HG02938 (cell line): ENCODE data around the gene PDE4A.
"Not testable (repeated sequence)": the region's sequence is repeated elsewhere in the genome, so short reads cannot be mapped to it uniquely, and the experiment has no call there.

ENCODE experiments used
- ATAC-seq: cut with Tn5 transposase; IDR thresholded peaks from one replicate; pipeline ENCODE4 v1.9.1; 2021; ENCODE audit warnings: mild to moderate bottlenecking, moderate library complexity; ENCODE audit not compliant: unreplicated experiment

Gene PDE4A

DNA sequence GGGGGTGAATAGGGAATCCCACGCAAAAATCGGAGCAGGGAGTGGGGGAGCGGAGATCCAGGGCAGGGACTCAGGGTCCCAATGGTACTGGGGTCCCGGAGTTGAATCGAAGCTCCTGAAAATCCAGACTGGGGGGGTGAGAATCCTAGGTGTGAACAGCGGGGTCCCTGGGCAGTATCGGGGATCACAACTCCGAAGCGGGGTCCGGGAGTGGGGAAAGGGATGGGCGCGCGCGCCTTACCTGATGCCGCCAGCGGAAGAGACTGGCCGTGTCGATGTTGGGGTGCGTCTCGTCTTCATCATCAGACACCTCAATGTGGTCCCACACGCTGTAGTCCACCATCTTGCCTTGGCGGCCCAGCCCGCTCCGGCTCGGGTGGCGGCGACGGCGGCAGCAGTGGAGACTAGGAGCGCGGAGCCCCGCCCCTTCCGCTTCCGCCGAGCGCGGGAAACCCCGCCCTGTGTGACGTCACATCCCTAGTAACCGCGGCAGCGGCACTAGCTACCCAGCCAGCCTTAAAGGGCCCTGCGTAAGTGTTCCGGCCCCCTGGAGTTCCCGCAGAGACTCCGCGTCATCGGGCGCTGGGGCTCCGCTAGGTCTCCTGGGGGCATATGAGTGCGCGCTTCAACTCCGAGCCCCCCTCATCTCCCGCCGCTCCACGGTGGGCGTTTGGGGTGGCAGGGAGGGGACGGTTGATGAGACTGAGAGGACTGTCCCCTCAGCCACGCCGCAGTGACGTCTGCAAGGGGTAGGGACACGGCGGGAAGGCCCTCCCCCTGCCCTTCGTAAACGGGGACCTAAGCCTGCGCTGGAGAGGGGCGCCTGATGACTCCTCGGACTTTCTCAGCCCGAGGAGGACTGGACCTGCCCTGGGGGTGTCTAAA lies 17.0 kb upstream of the PDE4A start, which contains the start of gene CDC37:
CDC37 (minus strand) TSS at position 406 of the 885 bp plus-strand sequence; CDS start at position 343, 63 bp downstream.
- ATAC-seq = peak; percentile 85

DNA sequence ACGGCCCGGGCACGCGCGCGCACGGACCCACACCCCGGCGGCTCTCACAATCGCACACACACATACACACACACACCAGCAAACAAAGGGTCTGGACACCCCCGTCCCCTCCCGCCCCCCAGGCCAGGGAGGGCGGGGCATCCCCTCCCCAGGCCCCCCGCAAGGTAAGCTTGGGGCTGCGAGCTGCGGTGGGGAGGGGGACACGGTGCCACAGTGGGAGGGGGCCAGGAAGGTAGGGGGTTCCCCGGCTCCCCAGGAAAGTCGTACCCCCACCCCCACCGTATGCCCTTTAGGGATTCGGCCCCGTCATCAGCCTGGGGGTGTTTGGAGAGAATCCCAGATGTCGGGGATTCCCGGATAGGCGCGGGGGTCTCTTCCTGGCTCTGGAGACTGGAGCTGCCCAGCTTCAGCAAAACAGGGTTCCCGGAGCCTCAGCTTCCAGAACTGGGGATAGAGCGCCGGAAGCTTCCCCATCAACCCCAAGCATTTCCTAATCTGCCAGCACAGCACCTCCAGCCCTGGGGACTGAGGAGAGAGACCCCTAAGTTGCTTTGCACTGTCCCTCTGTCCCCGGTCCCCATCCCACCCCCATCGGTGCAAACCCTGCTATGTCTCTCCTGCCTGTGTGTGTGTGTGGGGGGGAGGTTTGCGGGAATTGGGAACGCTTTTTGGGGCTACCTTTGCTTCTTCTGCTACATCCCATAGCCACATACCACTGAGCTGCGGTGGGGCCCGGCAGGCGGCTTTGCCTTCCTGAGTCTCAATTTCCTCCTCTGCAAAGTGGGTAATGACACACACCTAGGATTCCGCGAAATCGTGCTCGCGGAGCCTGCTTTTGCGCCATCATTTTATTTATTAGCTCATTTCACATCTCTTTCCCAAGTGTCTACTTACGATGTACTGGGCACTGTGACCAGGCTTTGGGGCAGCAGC lies 15.2 kb upstream of the PDE4A start:
- no peak for ATAC-seq

DNA sequence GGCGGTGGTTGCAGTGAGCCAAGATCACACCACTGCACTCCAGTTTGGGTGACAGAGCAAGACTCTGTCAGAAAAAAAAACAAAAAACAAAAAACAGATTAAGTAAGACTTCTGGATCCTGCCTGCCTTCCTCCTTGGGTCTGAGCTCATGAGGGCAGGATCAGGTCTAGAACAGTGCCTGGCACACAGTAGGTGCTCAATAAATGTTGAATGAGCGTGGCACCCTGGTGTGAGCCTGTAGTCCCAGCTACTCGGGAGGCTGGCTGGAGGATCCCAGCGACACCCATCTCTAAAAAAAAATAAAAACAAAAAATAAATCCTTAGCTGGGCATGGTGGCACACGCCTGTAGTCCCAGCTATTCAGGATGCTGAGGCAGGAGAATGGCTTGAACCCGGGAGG lies 14.1 kb upstream of the PDE4A start:
- ATAC-seq = no peak

DNA sequence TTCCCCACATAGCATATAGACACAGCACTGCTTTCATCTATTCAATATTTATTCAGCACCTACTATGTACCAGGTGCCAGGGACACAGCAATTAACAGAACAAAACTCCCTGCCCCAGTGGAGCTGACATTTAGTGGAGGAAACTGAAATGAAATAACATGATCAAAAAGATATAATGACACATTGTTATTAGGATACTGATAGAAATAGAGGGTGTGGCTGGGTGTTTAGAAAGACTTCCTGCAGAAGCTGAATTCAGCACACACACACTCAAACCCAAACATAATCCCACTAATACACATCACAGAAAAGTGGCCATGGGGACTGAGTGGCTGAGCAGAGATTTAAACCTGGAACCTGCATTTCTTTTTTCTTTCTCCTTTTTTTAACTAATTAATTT lies 13.2 kb upstream of the PDE4A start:
- no peak for ATAC-seq

DNA sequence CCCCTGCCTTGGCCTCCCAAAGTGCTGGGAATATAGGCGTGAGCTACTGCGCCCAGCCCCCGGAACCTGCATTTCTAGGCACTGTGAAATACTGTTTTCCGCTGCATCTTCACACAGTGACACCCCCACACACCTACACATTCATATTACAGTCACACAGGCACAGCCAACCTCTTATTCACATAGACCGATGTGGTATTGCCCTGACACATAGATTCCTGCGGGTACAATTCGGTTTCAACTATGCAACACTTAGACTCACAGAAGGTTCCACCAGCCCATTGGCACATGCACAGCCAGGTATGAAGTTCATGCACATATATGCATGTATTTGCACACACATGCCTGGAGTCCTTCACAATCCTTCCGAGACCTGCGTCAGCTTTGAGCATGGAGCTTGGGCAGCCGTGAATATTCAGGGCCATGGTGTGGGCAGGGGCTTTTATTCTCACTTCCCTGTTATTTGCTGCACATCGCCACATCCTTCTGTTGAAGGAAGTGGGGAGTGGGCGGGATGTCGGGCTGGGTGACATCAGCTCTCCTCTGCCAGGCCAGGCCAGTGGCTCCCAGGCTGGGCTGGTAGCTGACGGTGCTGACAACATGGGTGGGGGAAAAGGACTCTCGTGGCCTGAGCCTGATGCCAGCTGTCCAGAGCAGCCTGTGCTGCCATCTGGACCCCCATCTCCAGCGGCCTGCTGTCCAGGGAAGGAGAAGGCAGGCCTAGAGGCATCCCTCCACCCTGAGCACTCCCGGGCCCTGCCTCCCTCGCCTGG lies 11.6 kb upstream of the PDE4A start:
- ATAC-seq = no peak

DNA sequence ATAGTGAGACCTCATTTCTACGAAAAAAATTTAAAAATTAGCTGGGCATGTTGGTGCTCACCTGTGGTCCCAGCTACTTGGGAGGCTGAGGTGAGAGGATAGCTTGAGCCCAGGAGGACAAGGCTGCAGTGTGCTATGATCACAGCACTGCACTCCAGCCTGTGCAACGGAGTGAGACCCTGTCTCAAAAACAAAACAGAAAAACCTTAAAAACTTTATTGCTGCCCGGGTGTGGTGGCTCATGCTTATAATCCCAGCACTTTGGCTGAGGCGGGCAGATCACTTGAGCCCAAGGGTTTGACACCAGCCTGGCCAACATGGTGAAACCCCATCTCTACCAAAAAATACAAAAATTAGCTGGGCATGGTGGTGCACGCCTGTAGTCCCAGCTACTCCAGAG lies 9.1 kb upstream of the PDE4A start:
- ATAC-seq = not testable (repeated sequence)

DNA sequence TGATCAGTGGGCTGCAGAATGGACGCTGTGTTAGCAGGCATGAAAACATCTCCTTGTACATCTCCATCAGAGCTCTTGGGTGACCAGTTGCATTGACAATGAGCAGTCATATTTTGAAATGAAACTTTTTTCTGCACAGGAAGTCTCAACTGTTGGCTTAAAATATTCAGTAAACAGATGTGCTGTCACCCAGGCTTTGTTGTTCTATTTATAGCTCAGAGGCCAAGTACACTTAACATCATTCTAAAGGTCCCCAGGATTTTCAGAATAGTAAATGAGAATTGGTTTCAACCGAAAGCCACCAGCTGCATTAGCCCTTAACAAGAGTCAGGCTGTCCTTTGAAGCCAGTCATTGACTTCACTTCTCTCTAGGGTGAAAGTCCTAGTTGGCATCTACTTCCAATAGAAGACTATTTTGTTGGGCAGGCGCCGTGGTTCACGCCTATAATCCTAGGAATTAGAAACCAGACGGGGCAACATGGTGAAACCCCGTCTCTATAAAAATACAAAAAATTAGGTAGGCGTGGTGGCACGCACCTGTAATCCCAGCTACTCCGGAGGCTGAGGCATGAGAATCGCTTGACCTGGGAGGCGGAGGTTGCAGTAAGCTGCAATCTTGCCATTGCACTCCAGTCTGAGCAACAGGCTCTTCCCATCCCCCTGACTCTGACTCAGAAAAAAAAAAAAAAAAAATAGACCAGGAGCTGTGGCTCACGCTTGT lies 7.9 kb upstream of the PDE4A start:
- ATAC-seq = peak; percentile 57

DNA sequence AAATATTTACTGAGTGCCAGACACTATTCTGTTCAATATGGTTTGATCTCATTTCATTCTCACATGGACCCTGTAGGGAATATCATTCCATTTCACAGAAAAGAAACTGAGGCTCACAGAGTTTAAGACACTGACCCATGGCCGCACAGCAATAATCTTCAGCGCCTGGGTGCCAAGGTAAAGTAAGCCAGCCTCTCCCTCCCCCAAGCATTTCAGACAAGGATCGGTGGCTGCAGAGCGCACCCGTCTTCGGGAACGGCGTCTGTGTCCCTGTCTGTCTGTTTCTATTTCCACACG lies 4.3 kb upstream of the PDE4A start:
- ATAC-seq = no peak

DNA sequence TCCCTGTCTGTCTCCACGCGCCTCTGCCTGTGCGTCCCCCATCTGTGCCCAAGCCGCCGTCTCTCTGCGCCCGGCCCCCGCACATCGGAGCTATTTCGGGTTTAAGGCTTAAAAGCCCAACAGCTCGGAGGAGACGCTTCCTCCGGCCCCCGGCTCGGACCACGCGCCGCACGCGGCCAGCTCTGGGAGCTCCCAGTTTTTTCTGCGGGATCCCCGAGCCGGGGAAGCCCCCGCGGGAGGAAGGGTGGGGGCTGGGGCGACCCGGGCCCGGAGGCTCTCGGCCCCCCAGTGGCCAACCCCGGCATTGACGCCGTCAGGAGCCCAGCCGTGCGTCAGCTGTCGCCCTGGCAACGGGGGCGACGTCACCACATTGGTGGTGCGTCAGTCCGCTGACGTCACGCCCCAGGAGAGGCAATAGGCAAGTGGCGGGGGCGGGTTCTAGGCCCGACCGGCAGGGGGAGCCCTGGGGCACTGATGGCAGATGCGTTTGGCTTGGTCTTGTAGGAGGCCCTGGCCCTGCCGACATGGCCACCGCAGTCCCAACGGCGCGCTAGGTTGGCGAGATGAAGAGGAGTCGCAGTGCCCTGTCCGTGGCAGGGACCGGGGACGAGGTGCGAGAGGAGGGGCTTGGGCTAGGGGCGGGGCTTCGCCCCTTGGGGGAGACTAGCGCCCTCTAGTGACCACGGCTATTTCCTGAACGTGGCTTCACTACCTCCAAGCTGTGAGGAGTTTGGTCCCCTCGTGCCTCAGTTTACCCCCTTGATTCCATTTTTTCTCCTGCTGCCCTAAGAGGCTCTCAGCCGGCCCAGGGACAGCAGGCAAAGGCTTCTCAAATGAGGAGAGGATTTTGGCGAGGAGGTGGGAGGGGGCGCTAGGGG lies 3.7 kb upstream of the PDE4A start:
- peak; percentile 34 for ATAC-seq

DNA sequence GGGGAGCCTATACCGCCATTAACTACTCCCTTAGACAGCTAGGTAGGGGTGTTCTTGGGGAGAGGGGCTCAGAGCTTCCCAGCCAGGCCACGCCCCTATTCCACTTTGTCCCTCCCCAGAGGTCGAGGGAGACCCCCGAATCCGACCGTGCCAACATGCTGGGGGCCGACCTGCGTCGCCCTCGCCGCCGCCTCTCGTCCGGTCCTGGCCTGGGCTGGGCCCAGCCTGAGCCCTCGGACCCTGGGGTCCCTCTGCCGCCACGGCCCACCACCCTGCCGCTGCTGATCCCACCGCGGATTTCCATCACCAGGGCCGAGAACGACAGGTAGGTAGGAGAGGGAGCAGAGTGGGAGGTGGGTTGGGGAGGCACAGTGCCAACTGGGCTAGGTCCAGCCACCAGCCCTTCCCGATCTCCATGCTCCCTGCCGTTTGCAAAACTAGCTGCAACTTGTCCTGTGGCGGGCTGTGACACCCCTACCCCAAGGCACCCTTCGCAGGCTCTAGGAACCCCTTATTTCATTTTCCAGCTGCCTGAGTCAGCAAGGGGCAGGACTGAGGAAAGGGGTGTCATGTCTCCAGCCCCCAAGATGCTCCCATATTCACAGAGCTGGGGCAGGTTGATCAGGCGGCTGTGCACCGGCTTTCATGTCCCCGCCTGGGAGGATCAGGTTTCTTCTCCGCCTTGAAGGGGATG lies 2.6 kb upstream of the PDE4A start:
- no peak for ATAC-seq

DNA sequence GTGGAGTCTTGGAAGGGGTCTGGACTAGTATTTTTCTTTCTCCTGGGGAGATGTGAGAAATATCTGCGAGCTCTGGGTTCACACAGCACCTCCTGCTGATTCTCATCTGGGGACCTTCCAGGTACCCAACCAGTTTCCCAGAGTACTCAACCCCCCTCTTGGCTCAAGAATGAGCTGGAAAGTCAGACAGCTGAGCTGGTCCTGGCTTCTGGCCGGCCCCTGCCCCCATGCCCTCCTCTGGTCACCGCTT lies 2.2 kb upstream of the PDE4A start:
- no peak for ATAC-seq

DNA sequence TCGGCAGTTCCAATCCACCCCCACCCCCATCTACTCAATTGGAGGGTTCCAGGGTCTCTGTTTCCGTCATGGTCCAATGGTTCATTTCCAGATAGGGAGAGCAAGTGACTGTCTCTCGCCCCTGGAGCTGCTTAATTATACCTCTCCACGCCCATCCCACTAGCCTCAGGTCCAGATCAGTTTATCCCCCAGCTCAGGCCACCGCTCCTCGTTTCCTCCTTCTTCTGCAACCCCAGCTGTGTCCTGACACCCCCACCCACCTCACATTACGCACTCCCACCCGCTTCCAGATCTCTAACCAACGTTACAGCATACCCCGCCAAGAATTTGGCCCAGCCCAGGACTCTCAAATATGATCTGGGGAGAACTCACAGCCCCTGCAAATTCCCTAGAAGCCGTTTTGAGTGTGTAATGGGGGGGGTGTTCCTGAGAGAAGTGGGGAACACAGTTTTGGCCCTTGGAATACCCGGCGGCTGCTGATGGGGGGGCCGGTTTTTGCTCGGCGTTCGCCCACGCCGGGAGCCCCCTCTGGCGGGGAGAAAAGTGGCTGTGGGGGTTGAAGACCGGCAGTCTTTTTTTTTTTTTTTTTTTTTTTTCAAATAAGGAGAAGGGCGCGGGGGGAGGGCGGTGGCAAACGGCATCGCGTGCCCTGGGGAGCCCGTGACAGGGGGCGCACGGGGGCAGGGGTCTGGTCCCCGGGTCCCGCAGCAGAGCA lies 1.7 kb upstream of the PDE4A start:
- no peak for ATAC-seq

DNA sequence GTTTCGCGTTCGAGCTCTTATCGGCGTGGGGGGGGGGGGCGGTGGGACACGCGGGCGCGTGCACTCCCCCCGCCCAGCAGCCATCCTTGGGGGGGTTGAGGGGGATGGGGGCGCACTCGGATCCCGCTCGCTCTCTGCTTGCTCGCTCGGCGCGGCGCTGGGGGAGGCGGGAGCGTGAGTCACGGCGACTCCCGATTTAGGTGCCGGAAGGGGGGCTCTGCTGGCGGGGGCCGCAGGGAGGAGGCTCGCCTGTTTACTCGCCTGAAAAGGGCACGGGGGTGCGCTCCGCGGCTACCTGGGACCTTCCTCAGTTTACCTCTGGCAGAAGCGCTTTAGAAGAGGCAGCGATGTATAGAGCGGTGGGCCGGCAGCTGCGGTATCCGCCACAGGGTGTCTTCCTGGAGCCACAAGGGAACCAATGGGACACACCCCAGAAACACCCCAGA lies 1.1 kb upstream of the PDE4A start:
- no peak for ATAC-seq

DNA sequence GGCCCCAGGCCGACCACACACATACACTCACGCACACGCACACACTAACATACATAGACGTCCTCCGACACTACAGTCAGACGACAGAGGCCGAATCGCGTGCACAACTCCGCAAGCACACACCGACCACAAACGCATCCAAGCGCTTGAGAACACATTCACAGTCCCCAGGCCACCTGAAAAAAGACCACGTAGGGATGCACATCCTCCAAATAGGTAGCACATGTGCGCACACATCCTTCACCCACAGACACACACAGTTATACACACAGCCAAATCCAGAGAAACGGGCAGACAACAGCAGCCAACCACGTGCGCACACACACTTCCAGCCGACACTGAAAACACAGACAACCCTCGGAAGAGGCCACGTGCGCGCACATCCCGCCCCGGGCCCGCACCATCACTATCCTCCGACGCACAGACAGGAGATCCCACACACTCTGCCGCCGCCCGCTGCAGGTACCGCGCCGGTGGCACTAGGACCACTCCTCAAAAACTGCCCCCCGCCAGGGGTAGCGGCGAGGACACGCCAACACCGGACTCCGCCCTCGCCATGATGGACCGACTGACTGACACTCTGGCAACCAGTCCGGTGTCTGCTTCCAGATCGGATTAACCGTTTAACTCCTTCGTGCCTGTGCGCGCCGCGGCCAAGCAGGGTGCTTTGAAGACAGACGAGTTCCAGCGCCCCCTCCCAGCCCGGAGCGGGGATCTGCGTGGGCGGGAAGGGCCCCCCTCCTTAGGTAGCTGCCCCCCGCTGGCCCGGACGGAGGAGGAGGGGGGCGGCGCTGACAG lies 493 bp upstream of the PDE4A start:
- ATAC-seq = no peak

DNA sequence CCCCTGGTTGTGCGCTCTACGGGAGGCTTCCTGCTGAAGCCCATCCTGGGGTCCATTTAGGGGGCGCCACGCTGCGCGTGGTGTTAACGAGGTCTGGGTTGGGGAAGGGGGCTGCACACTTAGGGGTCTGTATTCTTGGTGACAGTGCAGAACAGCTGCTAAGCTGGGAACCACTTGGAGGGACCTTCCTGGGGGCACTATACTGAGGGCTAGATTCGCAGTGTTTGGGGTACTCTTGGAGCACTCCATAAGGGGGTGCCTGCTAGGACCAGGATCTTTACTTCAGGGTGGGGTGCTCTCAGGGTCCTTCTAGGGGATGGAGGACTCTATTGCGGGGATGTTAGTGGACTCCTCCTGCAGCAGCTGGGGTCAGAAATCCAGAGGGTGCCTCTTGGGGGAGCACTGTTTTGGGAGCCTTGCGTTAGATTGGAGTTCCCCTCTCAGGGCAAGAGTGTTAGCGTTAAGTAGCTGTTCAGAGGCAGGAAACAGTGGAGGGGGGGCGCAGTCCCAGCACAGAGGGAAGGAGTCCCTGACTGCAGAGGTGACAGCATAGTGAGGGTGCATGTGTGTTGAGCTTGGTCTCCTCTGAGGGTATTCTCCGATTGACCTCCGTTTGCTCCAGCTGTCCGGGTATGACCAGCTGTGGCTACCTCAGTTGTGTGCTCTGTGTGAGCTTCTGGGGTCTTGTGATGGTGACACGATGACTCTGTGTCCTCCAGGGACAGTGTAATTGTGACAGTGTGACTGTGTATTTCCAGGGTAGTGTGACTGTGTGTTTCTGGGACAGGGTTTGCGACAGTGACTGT lies 1.1 kb downstream of the PDE4A start:
- no peak for ATAC-seq

DNA sequence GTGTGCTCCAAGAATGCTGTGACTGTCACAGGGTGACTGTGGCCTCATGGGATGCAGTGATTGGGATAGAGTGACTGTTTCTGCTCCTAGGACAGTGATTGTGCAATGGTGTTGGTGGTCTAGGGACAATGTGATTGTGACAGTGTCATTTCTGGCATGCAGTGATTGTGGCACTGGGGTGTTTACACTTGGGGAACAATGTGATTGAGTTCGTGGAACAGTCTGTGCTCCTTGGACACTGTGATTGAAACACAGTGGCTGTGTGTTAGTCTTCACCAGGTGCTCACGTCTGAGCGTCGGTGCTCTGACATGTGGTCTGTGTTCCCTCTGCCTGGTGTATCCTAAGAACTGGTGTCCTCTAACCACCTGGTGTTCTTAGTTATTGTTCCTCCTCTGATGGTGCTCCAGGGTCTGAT lies 1.7 kb downstream of the PDE4A start:
- ATAC-seq = no peak

DNA sequence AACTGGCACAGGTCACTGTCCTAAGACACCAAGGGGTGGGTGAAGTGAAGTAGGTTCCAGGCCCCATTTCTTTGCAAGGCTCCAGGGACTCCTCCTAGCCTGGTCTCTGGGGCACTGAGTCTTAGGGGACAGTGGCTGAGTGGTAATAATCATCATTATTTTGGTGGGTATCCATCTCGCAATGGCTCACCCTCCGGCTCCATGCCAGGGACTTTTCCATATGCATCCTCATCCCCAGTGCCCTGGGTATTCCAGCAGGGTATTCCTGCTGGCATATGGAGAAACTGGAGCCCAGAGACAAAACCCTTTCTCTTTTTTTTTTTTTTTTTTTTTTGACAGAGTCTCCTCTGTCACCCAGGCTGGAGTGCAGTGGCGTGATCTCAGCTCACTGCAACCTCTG lies 2.5 kb downstream of the PDE4A start:
- ATAC-seq = no peak
